Fibroblast of lung (primary cell): Measurements from ENCODE around the gene CHD2. TPM values are rescaled to one million over a fixed set of nuclear protein-coding genes. Genes with fewer than 3 reads are reported as not detected.

Experiments
- DNase-seq, 2 donors: peaks; one replicate each; pipeline versions ENCODE4 v3.0.0 to v3.0.0-alpha.2; 2010; ENCODE audit warnings: low read depth in 2 of 2
- H2AFZ ChIP-seq: 2 replicates; pipeline ENCODE4 v1.5.1; 2012; ENCODE audit warnings: low read length, control low read depth, inconsistent platforms
- H3K27ac ChIP-seq: 2 replicates; pipeline ENCODE4 v1.5.1; 2011; ENCODE audit warnings: low read length, control low read depth; ENCODE audit not compliant: insufficient read depth
- H3K27me3 ChIP-seq: 2 replicates; pipeline ENCODE4 v1.5.1; 2011; ENCODE audit warnings: mild to moderate bottlenecking, low read length; ENCODE audit not compliant: control insufficient read depth, insufficient read depth
- H3K36me3 ChIP-seq: 2 replicates; pipeline ENCODE4 v1.5.1; 2011; ENCODE audit warnings: low read length; ENCODE audit not compliant: control insufficient read depth, insufficient read depth
- H3K4me1 ChIP-seq: 2 replicates; pipeline ENCODE4 v1.5.1; 2011; ENCODE audit warnings: low read length; ENCODE audit not compliant: control insufficient read depth, insufficient read depth; ENCODE audit errors: extremely low read depth
- H3K4me2 ChIP-seq: 2 replicates; pipeline ENCODE4 v1.5.1; 2011; ENCODE audit warnings: low read length, control low read depth; ENCODE audit not compliant: insufficient read depth; ENCODE audit errors: extremely low read depth
- H3K4me3 ChIP-seq, 4 experiments: fragments of 200-600 bp in 1 of 4; sonication (generic) in 1 of 4; replicated peaks in 1 of 4; 2 replicates each; pipeline ENCODE4 v1.5.1; 2011 to 2016; ENCODE audit warnings: low read length in 4 of 4, low read depth in 3 of 4, mild to moderate bottlenecking in 3 of 4, control low read depth in 2 of 4, inconsistent platforms in 1 of 4, mixed read lengths in 1 of 4; ENCODE audit not compliant: insufficient read depth in 1 of 4; ENCODE audit errors: control extremely low read depth in 1 of 4
- H3K79me2 ChIP-seq: 2 replicates; pipeline ENCODE4 v1.5.1; 2012; ENCODE audit warnings: mild to moderate bottlenecking, low read length, inconsistent platforms; ENCODE audit not compliant: control insufficient read depth, insufficient read depth
- H3K9ac ChIP-seq: 2 replicates; pipeline ENCODE4 v1.5.1; 2011; ENCODE audit warnings: mild to moderate bottlenecking, low read length, control low read depth; ENCODE audit not compliant: insufficient read depth
- H3K9me3 ChIP-seq: 2 replicates; pipeline ENCODE4 v1.5.1; 2012; ENCODE audit warnings: low read depth, low read length; ENCODE audit not compliant: control insufficient read depth, insufficient read depth
- H4K20me1 ChIP-seq: 2 replicates; pipeline ENCODE4 v1.5.1; 2011; ENCODE audit warnings: low read length; ENCODE audit not compliant: control insufficient read depth, insufficient read depth; ENCODE audit errors: extremely low read depth
- EZH2 ChIP-seq: IDR thresholded peaks from 2 replicates; pipeline ENCODE4 v1.5.1; 2012; ENCODE audit warnings: low read length, control low read depth, mild to moderate bottlenecking; ENCODE audit errors: missing control alignments
- polyA plus RNA-seq, 2 donors: library from polyadenylated mRNA; depleted of rRNA in 1 of 2; stranded (reverse) in 1 of 2; unstranded in 1 of 2; fragments of >200 nt; gene quantifications; 2 replicates each; pipeline ENCODE4 v1.2.1, GENCODE V29; 2011 to 2012; ENCODE audit warnings: missing spikeins in 1 of 2
- total RNA-seq: library from RNA; depleted of rRNA; stranded (reverse); fragments of >200 nt; gene quantifications from 2 replicates; pipeline ENCODE4 v1.2.1, GENCODE V29; 2014
- TF ChIP-seq, protein P1 (sequence below), 2 donors: IDR thresholded peaks in 1 of 2; conservative IDR thresholded peaks in 1 of 2; 1 replicate in 1 of 2; 2 replicates in 1 of 2; pipeline ENCODE4 v1.5.1; 2011 to 2012; ENCODE audit warnings: low read length in 2 of 2, control low read depth in 1 of 2, inconsistent platforms in 1 of 2, low read depth in 1 of 2, mild to moderate bottlenecking in 1 of 2

Gene CHD2
- total and polyA plus RNA-seq, 2 donors (not counting 1 experiment from before 2014, with no cell fraction given), result 36.5 to 92.5 TPM

DNA sequence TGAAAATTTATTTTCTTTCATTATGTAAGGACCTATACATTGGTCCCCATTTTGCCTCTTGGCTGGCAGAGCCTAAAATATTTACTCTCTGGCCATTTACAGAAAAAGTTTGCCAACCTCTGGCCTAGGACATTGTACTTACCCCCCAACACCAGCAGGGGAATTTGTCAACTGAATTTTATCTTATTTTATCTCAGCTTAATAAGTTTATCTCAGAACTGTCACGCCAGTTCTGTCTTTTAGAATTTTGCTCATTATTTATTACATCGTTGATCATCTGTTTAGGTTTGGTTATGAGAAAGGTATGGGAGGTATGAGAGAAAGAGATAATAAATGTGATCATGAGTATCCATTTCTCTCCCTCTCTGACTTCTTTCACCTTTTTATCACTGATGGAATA, 38.3 kb downstream of the CHD2 start:
- H4K20me1 ChIP-seq, result no peaks in the 10 kb centered on the region
- no peaks in the 10 kb centered on the region for H3K27me3 ChIP-seq
- H3K36me3 ChIP-seq, result peaks cover 28% of the 10 kb centered on the region
- no peak overlapping the region for H3K9ac ChIP-seq
- peaks cover 31% of the 10 kb centered on the region for H3K79me2 ChIP-seq
- H3K27ac ChIP-seq, result no peak overlapping the region
- H2AFZ ChIP-seq, result no peak overlapping the region
- no peak overlapping the region for H3K4me3 ChIP-seq
- DNase-seq, result no peak
- TF ChIP-seq EZH2, result no peak
- TF ChIP-seq, protein P1, sequence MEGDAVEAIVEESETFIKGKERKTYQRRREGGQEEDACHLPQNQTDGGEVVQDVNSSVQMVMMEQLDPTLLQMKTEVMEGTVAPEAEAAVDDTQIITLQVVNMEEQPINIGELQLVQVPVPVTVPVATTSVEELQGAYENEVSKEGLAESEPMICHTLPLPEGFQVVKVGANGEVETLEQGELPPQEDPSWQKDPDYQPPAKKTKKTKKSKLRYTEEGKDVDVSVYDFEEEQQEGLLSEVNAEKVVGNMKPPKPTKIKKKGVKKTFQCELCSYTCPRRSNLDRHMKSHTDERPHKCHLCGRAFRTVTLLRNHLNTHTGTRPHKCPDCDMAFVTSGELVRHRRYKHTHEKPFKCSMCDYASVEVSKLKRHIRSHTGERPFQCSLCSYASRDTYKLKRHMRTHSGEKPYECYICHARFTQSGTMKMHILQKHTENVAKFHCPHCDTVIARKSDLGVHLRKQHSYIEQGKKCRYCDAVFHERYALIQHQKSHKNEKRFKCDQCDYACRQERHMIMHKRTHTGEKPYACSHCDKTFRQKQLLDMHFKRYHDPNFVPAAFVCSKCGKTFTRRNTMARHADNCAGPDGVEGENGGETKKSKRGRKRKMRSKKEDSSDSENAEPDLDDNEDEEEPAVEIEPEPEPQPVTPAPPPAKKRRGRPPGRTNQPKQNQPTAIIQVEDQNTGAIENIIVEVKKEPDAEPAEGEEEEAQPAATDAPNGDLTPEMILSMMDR (conservative IDR thresholded peaks at IDR 0.05 in 1 of 2, IDR thresholded peaks at IDR 0.05 in 1 of 2; ENCODE audit: low read depth in 1 of 2, low read length in 2 of 2), result no peak
- H3K4me1 ChIP-seq, result no peaks in the 10 kb centered on the region
- no peak overlapping the region for H3K4me2 ChIP-seq
- H3K9me3 ChIP-seq, result no peaks in the 10 kb centered on the region

GRCh38 chr15:92941668-92942067, 41.5 kb downstream of the CHD2 start:
- Histone ChIP-seq H3K9me3 (no peaks in the 10 kb centered on the region), H3K4me2 (no peak overlapping the region), H3K4me3 (no peak overlapping the region), H3K4me1 (no peaks in the 10 kb centered on the region), H3K36me3 (peaks cover 41% of the 10 kb centered on the region), H3K27me3 (no peaks in the 10 kb centered on the region), H4K20me1 (no peaks in the 10 kb centered on the region), H3K27ac (no peak overlapping the region), H3K79me2 (peaks cover 17% of the 10 kb centered on the region), H2AFZ (no peak overlapping the region), H3K9ac (no peak overlapping the region)
- TF ChIP-seq, protein P1 (conservative IDR thresholded peaks at IDR 0.05 in 1 of 2, IDR thresholded peaks at IDR 0.05 in 1 of 2; ENCODE audit: low read depth in 1 of 2, low read length in 2 of 2), result no peak
- TF ChIP-seq EZH2, result no peak
- DNase-seq, result no peak

GRCh38 chr15:92942706-92943105, 42.6 kb downstream of the CHD2 start:
- Histone ChIP-seq H3K4me2 (no peak overlapping the region), H3K36me3 (peaks cover 42% of the 10 kb centered on the region), H3K9ac (no peak overlapping the region), H3K27ac (no peak overlapping the region), H3K4me3 (no peak overlapping the region), H4K20me1 (no peaks in the 10 kb centered on the region), H2AFZ (no peak overlapping the region), H3K27me3 (no peaks in the 10 kb centered on the region), H3K4me1 (no peaks in the 10 kb centered on the region), H3K79me2 (peaks cover 15% of the 10 kb centered on the region), H3K9me3 (peaks cover 2% of the 10 kb centered on the region)
- no peak for DNase-seq
- TF ChIP-seq, protein P1 (conservative IDR thresholded peaks at IDR 0.05 in 1 of 2, IDR thresholded peaks at IDR 0.05 in 1 of 2; ENCODE audit: low read depth in 1 of 2, low read length in 2 of 2), result no peak
- TF ChIP-seq EZH2, result no peak
